Activated CD4-positive, alpha-beta T cell treated with anti-CD3 and anti-CD28 coated beads for 4 hours (primary cell): ENCODE results near the gene TMEM51.
"Not testable (repeated sequence)": the region's sequence is repeated elsewhere in the genome, so short reads cannot be mapped to it uniquely, and the experiment has no call there.

Experiments
- DNase-seq, 2 donors: peaks; one replicate each; pipeline ENCODE4 v3.0.0-alpha.2; 2020

Gene TMEM51

GRCh38 chr1:15128520-15129313, 24.8 kb upstream of the TMEM51 start:
- peak; percentile 54 to 61 for DNase-seq

GRCh38 chr1:15129944-15130343, 23.6 kb upstream of the TMEM51 start:
- no peak for DNase-seq

- DNase-seq: no peak
These were observed 22.9 kb upstream of the TMEM51 start for GRCh38 chr1:15130607-15131006.

GRCh38 chr1:15132965-15133364, 20.6 kb upstream of the TMEM51 start:
- no peak for DNase-seq

- no peak for DNase-seq
These were observed 19.3 kb upstream of the TMEM51 start for GRCh38 chr1:15134285-15134684.

- not testable (repeated sequence) for DNase-seq
These were observed 17.9 kb upstream of the TMEM51 start for GRCh38 chr1:15135604-15136003.

GRCh38 chr1:15137809-15138208, 15.7 kb upstream of the TMEM51 start:
- no peak for DNase-seq

GRCh38 chr1:15139654-15140350, 13.7 kb upstream of the TMEM51 start:
- no peak for DNase-seq

GRCh38 chr1:15141935-15142539, 11.5 kb upstream of the TMEM51 start:
- DNase-seq: no peak

GRCh38 chr1:15145327-15145726, 8.2 kb upstream of the TMEM51 start:
- no peak for DNase-seq

- DNase-seq: no peak
These were observed 7.3 kb upstream of the TMEM51 start for GRCh38 chr1:15146142-15146680.

GRCh38 chr1:15146971-15147376, 6.6 kb upstream of the TMEM51 start:
- no peak for DNase-seq

GRCh38 chr1:15148004-15148403, 5.5 kb upstream of the TMEM51 start:
- DNase-seq: no peak

GRCh38 chr1:15148475-15148874, 5.1 kb upstream of the TMEM51 start:
- no peak for DNase-seq

GRCh38 chr1:15148941-15149340, 4.6 kb upstream of the TMEM51 start:
- DNase-seq: no peak

GRCh38 chr1:15150376-15150775, 3.2 kb upstream of the TMEM51 start:
- no peak for DNase-seq

- DNase-seq: no peak
These were observed 2.2 kb upstream of the TMEM51 start for GRCh38 chr1:15151377-15151806.

GRCh38 chr1:15151871-15152270, 1.7 kb upstream of the TMEM51 start:
- DNase-seq: no peak

- no peak for DNase-seq
These were observed 996 bp upstream of the TMEM51 start for GRCh38 chr1:15152318-15153183.

- DNase-seq: no peak
These were observed 414 bp downstream of the TMEM51 start for GRCh38 chr1:15153842-15154479.

- DNase-seq: no peak
These were observed 1.0 kb downstream of the TMEM51 start for GRCh38 chr1:15154480-15155036.

GRCh38 chr1:15155191-15155590, 1.6 kb downstream of the TMEM51 start:
- no peak for DNase-seq
